Measurements from ENCODE around the gene TNKS1BP1.

Gene TNKS1BP1

DNA sequence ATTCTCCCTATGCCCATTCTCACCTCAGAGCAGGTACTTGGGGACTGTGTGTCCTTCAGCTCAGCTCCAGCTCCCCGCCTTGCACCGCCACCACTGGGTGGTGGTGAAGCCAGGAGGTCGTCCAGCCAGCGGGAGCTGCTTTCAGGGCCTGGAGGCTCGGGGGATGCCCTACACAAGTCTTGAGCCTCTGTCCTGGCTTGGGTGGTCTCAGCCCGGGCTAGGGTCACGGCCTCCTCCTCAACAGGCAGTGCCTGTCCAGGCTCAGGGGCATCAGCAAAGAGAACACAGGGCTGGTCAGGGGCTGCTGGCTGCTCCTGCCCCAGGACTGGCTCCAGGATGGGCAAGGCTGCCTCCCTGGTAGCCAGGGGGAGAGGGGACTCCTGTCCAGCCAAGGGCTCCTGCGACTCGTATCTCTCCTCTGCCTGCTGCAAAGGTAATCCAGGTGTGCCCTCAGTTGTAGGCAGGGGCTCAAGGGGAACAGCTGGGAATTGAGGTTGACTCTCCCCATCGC lies 12.2 kb downstream of the TNKS1BP1 start:
- Histone ChIP-seq H3F3A (ENCODE audit: insufficient read depth, low read length) (no peaks in the 10 kb centered on the region), H3K36me3 (ENCODE audit: insufficient read depth, low read length) (peaks cover 57% of the 10 kb centered on the region), H3K9me2 (ENCODE audit: low read depth, low read length) (no peaks in the 10 kb centered on the region), H3K9me3 (ENCODE audit: low read length) (no peaks in the 10 kb centered on the region), H3K9ac (ENCODE audit: low read length) (no peak overlapping the region), H3K4me3 (ENCODE audit: low read depth, low read length, poor library complexity, severe bottlenecking) (no peak overlapping the region), H3K4me1 (ENCODE audit: insufficient read depth, low read length, severe bottlenecking) (no peaks in the 10 kb centered on the region), H3K79me2 (ENCODE audit: insufficient read depth, low read length) (no peaks in the 10 kb centered on the region), H4K20me1 (ENCODE audit: insufficient read depth, low read length) (no peaks in the 10 kb centered on the region), H3K27me3 (ENCODE audit: insufficient read depth, low read length) (no peaks in the 10 kb centered on the region), H3K27ac (ENCODE audit: low read depth, low read length, poor library complexity, severe bottlenecking) (no peak overlapping the region), H2AFZ (ENCODE audit: low read length) (no peak overlapping the region), H3K4me2 (ENCODE audit: low read length) (no peak overlapping the region)
- TF ChIP-seq EZH2 (IDR thresholded peaks at IDR 0.05; ENCODE audit: borderline replicate concordance, low read length) = no peak
- TF ChIP-seq, protein P1, sequence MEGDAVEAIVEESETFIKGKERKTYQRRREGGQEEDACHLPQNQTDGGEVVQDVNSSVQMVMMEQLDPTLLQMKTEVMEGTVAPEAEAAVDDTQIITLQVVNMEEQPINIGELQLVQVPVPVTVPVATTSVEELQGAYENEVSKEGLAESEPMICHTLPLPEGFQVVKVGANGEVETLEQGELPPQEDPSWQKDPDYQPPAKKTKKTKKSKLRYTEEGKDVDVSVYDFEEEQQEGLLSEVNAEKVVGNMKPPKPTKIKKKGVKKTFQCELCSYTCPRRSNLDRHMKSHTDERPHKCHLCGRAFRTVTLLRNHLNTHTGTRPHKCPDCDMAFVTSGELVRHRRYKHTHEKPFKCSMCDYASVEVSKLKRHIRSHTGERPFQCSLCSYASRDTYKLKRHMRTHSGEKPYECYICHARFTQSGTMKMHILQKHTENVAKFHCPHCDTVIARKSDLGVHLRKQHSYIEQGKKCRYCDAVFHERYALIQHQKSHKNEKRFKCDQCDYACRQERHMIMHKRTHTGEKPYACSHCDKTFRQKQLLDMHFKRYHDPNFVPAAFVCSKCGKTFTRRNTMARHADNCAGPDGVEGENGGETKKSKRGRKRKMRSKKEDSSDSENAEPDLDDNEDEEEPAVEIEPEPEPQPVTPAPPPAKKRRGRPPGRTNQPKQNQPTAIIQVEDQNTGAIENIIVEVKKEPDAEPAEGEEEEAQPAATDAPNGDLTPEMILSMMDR (IDR thresholded peaks at IDR 0.05; ENCODE audit: low read length) = no peak

DNA sequence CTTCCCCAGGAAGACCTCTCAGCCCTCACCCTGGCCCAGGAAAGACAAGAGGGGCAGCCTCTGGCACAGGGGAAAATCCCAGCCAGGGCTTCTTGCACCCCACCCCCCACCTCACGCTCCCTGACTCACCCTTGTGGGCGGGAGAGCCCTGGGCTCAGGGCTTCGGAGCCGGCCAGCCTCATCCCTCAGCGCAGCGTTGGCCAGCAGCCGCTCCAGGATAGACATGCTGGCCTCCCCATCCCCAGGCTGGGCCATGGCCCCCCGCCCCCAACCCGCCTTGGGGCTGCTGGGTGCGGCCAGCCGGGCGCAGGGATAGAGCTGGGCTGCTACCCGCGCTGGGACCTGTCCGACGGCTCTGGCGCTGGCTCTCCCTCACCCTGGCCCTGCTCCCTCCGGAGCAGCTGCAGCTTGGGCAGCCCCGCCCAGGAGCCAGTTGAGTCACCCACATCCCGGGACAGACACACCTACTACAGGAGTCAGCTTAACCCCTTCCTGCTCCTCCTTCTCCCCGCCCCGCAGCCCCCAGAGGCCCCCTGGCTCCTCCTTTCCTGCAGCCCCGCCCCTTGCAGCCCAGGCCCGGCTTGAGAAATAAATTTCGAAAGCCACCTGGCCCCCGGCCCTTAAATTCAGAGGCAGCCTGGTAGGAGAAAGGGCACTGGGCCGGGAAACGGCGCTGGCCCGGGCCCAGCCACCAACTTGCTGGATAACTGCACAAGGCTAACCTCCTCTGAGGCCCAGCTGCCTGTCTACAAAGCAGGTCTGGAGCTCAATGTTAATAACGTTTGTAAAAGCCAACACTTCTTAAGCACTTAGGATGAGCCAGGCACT lies 13.4 kb downstream of the TNKS1BP1 start:
- H3F3A ChIP-seq (ENCODE audit: insufficient read depth, low read length) = no peaks in the 10 kb centered on the region
- H3K27ac ChIP-seq (ENCODE audit: low read depth, low read length, poor library complexity, severe bottlenecking) = no peak overlapping the region
- H3K4me3 ChIP-seq (ENCODE audit: low read depth, low read length, poor library complexity, severe bottlenecking) = no peak overlapping the region
- H3K9ac ChIP-seq (ENCODE audit: low read length) = no peak overlapping the region
- no peaks in the 10 kb centered on the region for H3K9me2 ChIP-seq (ENCODE audit: low read depth, low read length)
- no peak overlapping the region for H3K4me2 ChIP-seq (ENCODE audit: low read length)
- H3K27me3 ChIP-seq (ENCODE audit: insufficient read depth, low read length) = no peaks in the 10 kb centered on the region
- no peak overlapping the region for H2AFZ ChIP-seq (ENCODE audit: low read length)
- no peaks in the 10 kb centered on the region for H3K4me1 ChIP-seq (ENCODE audit: insufficient read depth, low read length, severe bottlenecking)
- peaks cover 44% of the 10 kb centered on the region for H3K36me3 ChIP-seq (ENCODE audit: insufficient read depth, low read length)
- H4K20me1 ChIP-seq (ENCODE audit: insufficient read depth, low read length) = no peaks in the 10 kb centered on the region
- no peaks in the 10 kb centered on the region for H3K9me3 ChIP-seq (ENCODE audit: low read length)
- TF ChIP-seq, protein P1 (IDR thresholded peaks at IDR 0.05; ENCODE audit: low read length) = no peak
- no peak for TF ChIP-seq EZH2 (IDR thresholded peaks at IDR 0.05; ENCODE audit: borderline replicate concordance, low read length)
- no peaks in the 10 kb centered on the region for H3K79me2 ChIP-seq (ENCODE audit: insufficient read depth, low read length)

DNA sequence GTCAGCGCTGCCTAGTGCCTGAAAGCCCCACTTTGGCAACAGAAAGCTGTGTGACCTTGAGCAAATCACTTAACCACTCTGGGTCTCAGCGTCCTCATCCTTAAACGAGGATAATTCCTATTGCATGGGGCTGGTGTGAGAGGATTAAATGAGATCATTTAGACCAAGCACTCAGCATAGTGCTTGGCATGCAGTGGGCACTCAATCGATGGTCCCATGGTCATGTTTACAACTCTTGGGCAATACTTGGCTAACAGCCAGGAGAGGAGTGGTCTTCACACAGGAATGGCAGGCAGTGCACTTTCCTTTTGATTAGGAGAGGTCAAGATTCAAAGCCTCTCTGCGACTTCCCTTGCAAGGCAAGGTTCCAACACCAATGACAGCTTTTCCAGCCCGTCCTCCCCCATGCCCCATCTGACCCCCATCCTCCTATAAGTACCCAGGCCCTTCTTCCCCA lies 14.1 kb downstream of the TNKS1BP1 start:
- H3K4me1 ChIP-seq (ENCODE audit: insufficient read depth, low read length, severe bottlenecking) = no peaks in the 10 kb centered on the region
- no peaks in the 10 kb centered on the region for H3F3A ChIP-seq (ENCODE audit: insufficient read depth, low read length)
- H4K20me1 ChIP-seq (ENCODE audit: insufficient read depth, low read length) = no peaks in the 10 kb centered on the region
- peaks cover 38% of the 10 kb centered on the region for H3K36me3 ChIP-seq (ENCODE audit: insufficient read depth, low read length)
- no peak overlapping the region for H3K4me2 ChIP-seq (ENCODE audit: low read length)
- H3K27ac ChIP-seq (ENCODE audit: low read depth, low read length, poor library complexity, severe bottlenecking) = no peak overlapping the region
- no peaks in the 10 kb centered on the region for H3K9me3 ChIP-seq (ENCODE audit: low read length)
- no peaks in the 10 kb centered on the region for H3K9me2 ChIP-seq (ENCODE audit: low read depth, low read length)
- H3K79me2 ChIP-seq (ENCODE audit: insufficient read depth, low read length) = no peaks in the 10 kb centered on the region
- H3K4me3 ChIP-seq (ENCODE audit: low read depth, low read length, poor library complexity, severe bottlenecking) = no peak overlapping the region
- H2AFZ ChIP-seq (ENCODE audit: low read length) = no peak overlapping the region
- H3K9ac ChIP-seq (ENCODE audit: low read length) = no peak overlapping the region
- TF ChIP-seq, protein P1 (IDR thresholded peaks at IDR 0.05; ENCODE audit: low read length) = no peak
- no peak for TF ChIP-seq EZH2 (IDR thresholded peaks at IDR 0.05; ENCODE audit: borderline replicate concordance, low read length)
- no peaks in the 10 kb centered on the region for H3K27me3 ChIP-seq (ENCODE audit: insufficient read depth, low read length)

Measured in OCI-LY1 (cell line).